Activated naive CD8-positive, alpha-beta T cell treated with anti-CD3 and anti-CD28 coated beads, Interleukin-2, amount 50 U/mL, for 24 hours (primary cell): ENCODE results near the gene AP5S1.

ENCODE experiments used
- ATAC-seq: fragments of 150-1000 bp; cut with Tn5 transposase; one replicate; pipeline ENCODE4 v1.10.0; 2021
- DNase-seq: peaks from one replicate; pipeline ENCODE4 v3.0.0; 2021
- H3K27ac Mint-ChIP-seq: one replicate; pipeline ENCODE4 v1.8.0; 2021; ENCODE audit warnings: mild to moderate bottlenecking, mixed read lengths
- H3K27me3 Mint-ChIP-seq: one replicate; pipeline ENCODE4 v1.8.0; 2021; ENCODE audit warnings: mixed read lengths
- H3K36me3 Mint-ChIP-seq: one replicate; pipeline ENCODE4 v1.8.0; 2021; ENCODE audit warnings: low read depth, mixed read lengths
- H3K4me1 Mint-ChIP-seq: one replicate; pipeline ENCODE4 v1.8.0; 2021; ENCODE audit warnings: mixed read lengths
- H3K4me3 Mint-ChIP-seq: one replicate; pipeline ENCODE4 v1.8.0; 2021; ENCODE audit warnings: mild to moderate bottlenecking, moderate library complexity, mixed read lengths
- H3K9me3 Mint-ChIP-seq: one replicate; pipeline ENCODE4 v1.8.0; 2021; ENCODE audit warnings: mixed read lengths

The AP5S1 gene

GRCh38 chr20:3798373-3798768 is 22.0 kb upstream of the AP5S1 start:
- Mint-ChIP-seq H3K27ac (peak overlapping the region; percentile 88), H3K9me3 (no peaks in the 10 kb centered on the region), H3K4me3 (peak overlapping the region; percentile 91), H3K36me3 (peaks cover 23% of the 10 kb centered on the region), H3K27me3 (no peaks in the 10 kb centered on the region), H3K4me1 (peaks cover 60% of the 10 kb centered on the region)
- no peak for DNase-seq
- ATAC-seq = no peak

GRCh38 chr20:3798908-3799248 is 21.5 kb upstream of the AP5S1 start:
- H3K4me3 Mint-ChIP-seq = peak overlapping the region; percentile 91
- DNase-seq (no peak), ATAC-seq (no peak)
- no peaks in the 10 kb centered on the region for H3K9me3 Mint-ChIP-seq
- H3K27ac Mint-ChIP-seq = peak overlapping the region; percentile 88
- H3K36me3 Mint-ChIP-seq = peaks cover 28% of the 10 kb centered on the region
- peaks cover 65% of the 10 kb centered on the region for H3K4me1 Mint-ChIP-seq
- H3K27me3 Mint-ChIP-seq = no peaks in the 10 kb centered on the region

- H3K4me1 Mint-ChIP-seq = peaks cover 66% of the 10 kb centered on the region
- H3K4me3 Mint-ChIP-seq = no peak overlapping the region
- DNase-seq (no peak), ATAC-seq (no peak)
- H3K27me3 Mint-ChIP-seq = no peaks in the 10 kb centered on the region
- peaks cover 36% of the 10 kb centered on the region for H3K36me3 Mint-ChIP-seq
- no peaks in the 10 kb centered on the region for H3K9me3 Mint-ChIP-seq
- peak overlapping the region; percentile 56 for H3K27ac Mint-ChIP-seq
Observed at GRCh38 chr20:3800256-3800877, 20.0 kb upstream of the AP5S1 start.

DNA sequence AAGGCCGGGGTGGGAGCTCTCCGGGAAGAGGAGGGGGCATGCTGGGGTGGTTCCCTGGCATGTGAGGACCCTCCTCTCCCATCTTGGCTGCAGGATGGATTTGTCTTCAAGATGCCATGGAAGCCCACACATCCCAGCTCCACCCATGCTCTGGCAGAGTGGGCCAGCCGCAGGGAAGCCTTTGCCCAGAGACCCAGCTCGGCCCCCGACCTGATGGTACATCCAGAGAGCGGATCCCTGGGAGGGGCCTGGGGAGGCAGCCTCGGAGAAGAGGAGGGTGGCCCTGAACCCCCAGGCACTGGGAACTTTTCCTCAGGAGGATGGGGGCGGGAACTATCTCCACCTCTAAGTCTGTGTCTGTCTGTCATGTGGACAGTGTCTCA is 19.5 kb upstream of the AP5S1 start:
- H3K4me1 Mint-ChIP-seq = peaks cover 61% of the 10 kb centered on the region
- peaks cover 41% of the 10 kb centered on the region for H3K36me3 Mint-ChIP-seq
- H3K9me3 Mint-ChIP-seq = no peaks in the 10 kb centered on the region
- DNase-seq (no peak), ATAC-seq (no peak)
- H3K4me3 Mint-ChIP-seq = no peak overlapping the region
- no peaks in the 10 kb centered on the region for H3K27me3 Mint-ChIP-seq
- no peak overlapping the region for H3K27ac Mint-ChIP-seq

GRCh38 chr20:3801299-3801698 is 19.0 kb upstream of the AP5S1 start:
- no peaks in the 10 kb centered on the region for H3K27me3 Mint-ChIP-seq
- ATAC-seq (no peak), DNase-seq (no peak)
- H3K4me1 Mint-ChIP-seq = peaks cover 63% of the 10 kb centered on the region
- no peaks in the 10 kb centered on the region for H3K9me3 Mint-ChIP-seq
- peaks cover 44% of the 10 kb centered on the region for H3K36me3 Mint-ChIP-seq
- no peak overlapping the region for H3K4me3 Mint-ChIP-seq
- H3K27ac Mint-ChIP-seq = no peak overlapping the region

DNA sequence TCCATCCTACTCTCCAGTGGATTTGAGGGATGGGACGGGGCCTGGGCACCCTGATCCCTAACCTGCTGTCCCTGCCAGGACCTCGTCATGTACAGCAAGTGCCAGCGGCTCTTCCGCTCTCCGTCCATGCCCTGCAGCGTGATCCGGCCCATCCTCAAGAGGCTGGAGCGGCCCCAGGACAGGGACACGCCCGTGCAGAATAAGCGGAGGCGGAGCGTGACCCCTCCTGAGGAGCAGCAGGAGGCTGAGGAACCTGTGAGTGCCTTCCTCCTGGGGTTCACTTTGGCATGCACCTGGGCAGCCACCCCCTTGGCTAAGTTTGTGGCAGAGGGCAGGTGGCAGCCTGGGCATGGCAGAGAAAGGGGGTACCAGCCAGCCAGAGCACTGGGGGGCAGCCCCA is 18.5 kb upstream of the AP5S1 start:
- ATAC-seq (no peak), DNase-seq (no peak)
- H3K4me3 Mint-ChIP-seq = no peak overlapping the region
- no peaks in the 10 kb centered on the region for H3K27me3 Mint-ChIP-seq
- peaks cover 63% of the 10 kb centered on the region for H3K4me1 Mint-ChIP-seq
- no peaks in the 10 kb centered on the region for H3K9me3 Mint-ChIP-seq
- H3K27ac Mint-ChIP-seq = no peak overlapping the region
- H3K36me3 Mint-ChIP-seq = peaks cover 45% of the 10 kb centered on the region

DNA sequence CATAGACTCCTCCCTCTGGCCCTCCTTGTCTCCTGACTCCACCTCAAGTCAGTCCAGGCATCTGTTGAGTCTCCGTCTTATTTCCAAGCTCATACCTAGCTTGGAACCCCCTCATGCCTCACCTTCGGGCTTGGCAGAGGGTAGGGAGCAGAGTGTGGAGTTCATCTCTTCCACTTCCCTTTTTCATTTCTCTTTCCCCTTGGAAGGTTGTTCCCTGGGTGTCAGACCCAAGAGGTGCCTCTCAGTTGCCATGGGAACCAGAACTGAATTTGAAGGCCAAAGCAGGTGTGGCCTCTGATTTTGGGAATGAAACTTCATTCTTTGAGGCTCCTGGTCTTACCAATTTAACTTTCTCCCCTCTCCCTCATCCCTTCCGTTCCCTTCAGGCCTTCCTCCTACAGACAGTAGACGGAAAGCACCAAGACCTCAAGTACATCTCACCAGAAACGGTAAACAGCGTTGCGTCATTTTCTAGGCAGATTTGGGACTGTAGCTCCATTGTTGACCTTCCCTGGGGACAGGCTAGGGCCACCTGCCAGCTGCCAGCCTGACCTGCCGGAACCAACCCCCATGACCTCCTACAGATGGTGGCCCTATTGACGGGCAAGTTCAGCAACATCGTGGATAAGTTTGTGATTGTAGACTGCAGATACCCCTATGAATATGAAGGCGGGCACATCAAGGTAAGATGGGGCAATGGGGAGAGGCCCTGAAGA is 17.7 kb upstream of the AP5S1 start:
- peak overlapping the region; percentile 65 for H3K27ac Mint-ChIP-seq
- peaks cover 43% of the 10 kb centered on the region for H3K36me3 Mint-ChIP-seq
- H3K4me1 Mint-ChIP-seq = peaks cover 63% of the 10 kb centered on the region
- H3K27me3 Mint-ChIP-seq = no peaks in the 10 kb centered on the region
- H3K9me3 Mint-ChIP-seq = no peaks in the 10 kb centered on the region
- H3K4me3 Mint-ChIP-seq = no peak overlapping the region
- ATAC-seq (no peak), DNase-seq (no peak)

- Mint-ChIP-seq H3K27me3 (no peaks in the 10 kb centered on the region), H3K4me3 (no peak overlapping the region), H3K36me3 (peaks cover 38% of the 10 kb centered on the region), H3K4me1 (peaks cover 61% of the 10 kb centered on the region), H3K9me3 (no peaks in the 10 kb centered on the region), H3K27ac (no peak overlapping the region)
- no peak for ATAC-seq
- no peak for DNase-seq
Observed at GRCh38 chr20:3803289-3803688, 17.1 kb upstream of the AP5S1 start.

DNA sequence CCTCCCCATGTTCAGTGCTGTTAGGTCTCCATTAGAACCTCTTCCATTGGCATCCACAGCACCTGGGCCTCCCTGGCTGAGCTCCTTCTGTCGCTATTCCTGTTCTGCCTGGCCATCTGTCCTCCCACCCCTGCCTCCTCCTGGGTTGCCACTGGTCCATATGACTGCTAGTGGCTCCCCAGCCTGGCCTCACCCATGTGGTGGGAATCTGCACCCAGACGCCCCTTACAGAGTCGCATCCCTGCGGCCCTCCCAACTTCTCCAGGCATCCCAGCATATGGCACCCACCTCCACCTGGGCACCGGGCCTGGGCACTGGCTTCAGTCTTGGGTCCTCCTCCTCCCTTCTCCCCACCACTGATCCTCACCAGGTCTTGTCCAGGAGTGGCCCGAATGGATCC is 16.5 kb upstream of the AP5S1 start:
- H3K36me3 Mint-ChIP-seq = peaks cover 32% of the 10 kb centered on the region
- H3K4me3 Mint-ChIP-seq = no peak overlapping the region
- no peaks in the 10 kb centered on the region for H3K27me3 Mint-ChIP-seq
- H3K27ac Mint-ChIP-seq = no peak overlapping the region
- no peaks in the 10 kb centered on the region for H3K9me3 Mint-ChIP-seq
- no peak for DNase-seq
- H3K4me1 Mint-ChIP-seq = peaks cover 59% of the 10 kb centered on the region
- ATAC-seq = no peak

DNA sequence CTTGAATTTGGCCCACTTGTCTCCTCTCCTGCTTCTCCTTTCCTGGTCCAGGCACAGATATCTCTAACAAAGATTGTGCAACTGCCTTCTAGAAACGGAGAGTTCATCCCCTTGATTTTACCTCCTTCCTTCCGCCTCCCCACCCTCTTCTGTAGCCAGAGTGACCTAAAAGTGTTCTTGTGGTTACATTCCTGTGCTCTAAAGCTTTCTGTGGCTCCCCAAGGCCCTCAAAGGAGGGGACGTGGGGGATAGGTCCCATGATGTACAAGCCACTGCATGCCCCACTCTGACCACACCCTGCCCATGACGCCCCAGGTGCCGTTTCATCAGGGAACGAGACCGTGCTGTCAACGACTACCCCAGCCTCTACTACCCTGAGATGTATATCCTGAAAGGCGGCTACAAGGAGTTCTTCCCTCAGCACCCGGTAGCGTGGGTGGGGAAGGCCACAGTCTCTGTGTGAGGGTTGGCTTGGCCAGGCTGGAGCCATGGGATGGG is 16.0 kb upstream of the AP5S1 start:
- DNase-seq (no peak), ATAC-seq (no peak)
- Mint-ChIP-seq H3K27ac (no peak overlapping the region), H3K27me3 (no peaks in the 10 kb centered on the region), H3K36me3 (peaks cover 31% of the 10 kb centered on the region), H3K4me1 (peaks cover 55% of the 10 kb centered on the region), H3K9me3 (no peaks in the 10 kb centered on the region), H3K4me3 (no peak overlapping the region)

DNA sequence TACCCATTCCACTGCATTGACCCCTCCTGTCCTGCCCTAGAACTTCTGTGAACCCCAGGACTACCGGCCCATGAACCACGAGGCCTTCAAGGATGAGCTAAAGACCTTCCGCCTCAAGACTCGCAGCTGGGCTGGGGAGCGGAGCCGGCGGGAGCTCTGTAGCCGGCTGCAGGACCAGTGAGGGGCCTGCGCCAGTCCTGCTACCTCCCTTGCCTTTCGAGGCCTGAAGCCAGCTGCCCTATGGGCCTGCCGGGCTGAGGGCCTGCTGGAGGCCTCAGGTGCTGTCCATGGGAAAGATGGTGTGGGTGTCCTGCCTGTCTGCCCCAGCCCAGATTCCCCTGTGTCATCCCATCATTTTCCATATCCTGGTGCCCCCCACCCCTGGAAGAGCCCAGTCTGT is 15.6 kb upstream of the AP5S1 start:
- no peak for DNase-seq
- no peaks in the 10 kb centered on the region for H3K27me3 Mint-ChIP-seq
- H3K4me3 Mint-ChIP-seq = no peak overlapping the region
- H3K27ac Mint-ChIP-seq = no peak overlapping the region
- H3K4me1 Mint-ChIP-seq = peaks cover 50% of the 10 kb centered on the region
- H3K36me3 Mint-ChIP-seq = peaks cover 31% of the 10 kb centered on the region
- H3K9me3 Mint-ChIP-seq = no peaks in the 10 kb centered on the region
- ATAC-seq = no peak

- Mint-ChIP-seq H3K9me3 (no peaks in the 10 kb centered on the region), H3K27ac (no peak overlapping the region), H3K4me1 (peaks cover 64% of the 10 kb centered on the region), H3K27me3 (no peaks in the 10 kb centered on the region), H3K36me3 (peaks cover 20% of the 10 kb centered on the region), H3K4me3 (no peak overlapping the region)
- no peak for ATAC-seq
- no peak for DNase-seq
Observed at GRCh38 chr20:3808544-3808943, 11.8 kb upstream of the AP5S1 start.

DNA sequence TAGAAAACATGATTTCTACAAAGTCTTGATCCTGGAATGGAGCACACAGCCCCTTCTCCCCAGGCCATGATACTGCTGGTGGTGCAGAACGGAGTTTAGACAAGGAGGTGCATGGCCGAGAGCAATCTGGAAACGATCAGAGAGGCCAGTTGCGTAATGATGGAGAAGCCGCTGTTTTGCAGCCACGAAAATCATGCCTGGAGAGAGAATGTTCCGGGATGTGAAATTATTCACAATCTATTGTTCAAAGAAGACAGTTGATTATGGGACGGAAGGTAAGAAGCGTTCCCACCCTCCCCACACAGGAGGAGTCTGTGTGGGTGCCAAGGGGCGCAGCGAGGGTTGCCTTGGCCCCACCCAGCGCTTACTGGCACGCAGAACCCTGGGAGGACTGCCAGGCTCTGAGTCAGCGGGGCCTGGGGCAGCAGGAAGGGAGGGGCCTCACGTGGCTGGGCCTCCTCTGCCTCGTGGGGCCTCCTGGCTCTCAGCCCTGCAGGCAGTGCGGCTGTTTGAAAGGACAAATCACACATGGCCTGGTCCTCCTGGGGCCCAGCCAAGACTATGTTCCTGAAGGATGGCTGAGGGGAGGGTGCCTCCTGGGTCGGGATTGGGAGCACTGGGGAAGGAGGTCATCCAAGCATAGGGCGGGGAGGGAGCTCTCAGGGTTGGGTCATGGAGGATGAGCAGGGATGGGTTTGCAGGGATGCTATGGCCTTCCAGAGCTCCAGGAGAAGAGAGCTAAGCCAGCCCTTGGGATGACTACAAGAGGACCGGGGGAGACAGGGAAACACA is 8.7 kb upstream of the AP5S1 start:
- Mint-ChIP-seq H3K9me3 (no peaks in the 10 kb centered on the region), H3K27me3 (no peaks in the 10 kb centered on the region), H3K4me1 (peaks cover 79% of the 10 kb centered on the region), H3K4me3 (peak overlapping the region; percentile 71), H3K27ac (peak overlapping the region; percentile 95), H3K36me3 (no peaks in the 10 kb centered on the region)
- peak; percentile 90 for ATAC-seq
- peak; percentile 89 for DNase-seq

DNA sequence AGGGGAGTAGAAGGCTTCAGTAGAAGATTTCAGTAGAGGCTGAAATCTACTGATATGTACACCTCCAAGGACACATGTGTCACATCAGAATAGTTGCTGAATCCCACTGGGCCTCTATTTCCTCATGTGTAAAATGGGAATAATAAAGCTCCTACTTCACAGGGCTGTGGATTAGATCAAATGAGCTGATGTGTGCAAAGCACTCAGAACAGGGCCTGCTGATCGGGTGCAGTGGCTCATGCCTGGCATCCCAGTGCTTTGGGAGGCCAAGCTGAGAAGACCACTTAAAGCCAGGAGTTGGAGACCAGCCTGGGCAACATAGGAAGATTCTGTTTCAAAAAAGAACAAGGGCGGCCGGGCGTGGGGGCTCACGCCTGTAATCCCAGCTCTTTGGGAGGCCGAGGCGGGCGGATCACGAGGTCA is 8.1 kb upstream of the AP5S1 start:
- no peak for DNase-seq
- peak overlapping the region; percentile 95 for H3K27ac Mint-ChIP-seq
- H3K4me1 Mint-ChIP-seq = peaks cover 74% of the 10 kb centered on the region
- no peaks in the 10 kb centered on the region for H3K36me3 Mint-ChIP-seq
- no peaks in the 10 kb centered on the region for H3K9me3 Mint-ChIP-seq
- no peak for ATAC-seq
- H3K27me3 Mint-ChIP-seq = no peaks in the 10 kb centered on the region
- H3K4me3 Mint-ChIP-seq = no peak overlapping the region
